ENCODE data around the gene FCAR.
"Not testable (repeated sequence)": the region's sequence is repeated elsewhere in the genome, so short reads cannot be mapped to it uniquely, and the experiment has no call there.

The FCAR gene

GRCh38 chr19:54894106-54894505 is 20.1 kb downstream of the FCAR start:
- not testable (repeated sequence) for DNase-seq (ENCODE audit: low read depth)

GRCh38 chr19:54896036-54896435 is 22.0 kb downstream of the FCAR start:
- no peak for DNase-seq (ENCODE audit: low read depth)

- not testable (repeated sequence) for DNase-seq (ENCODE audit: low read depth)
These were observed 24.6 kb downstream of the FCAR start for GRCh38 chr19:54898685-54899084.

- DNase-seq (ENCODE audit: low read depth), result not testable (repeated sequence)
These were observed 25.6 kb downstream of the FCAR start for GRCh38 chr19:54899646-54900045.

- DNase-seq (ENCODE audit: low read depth), result not testable (repeated sequence)
These were observed 27.1 kb downstream of the FCAR start for GRCh38 chr19:54901153-54901552.

GRCh38 chr19:54902061-54902460 is 28.0 kb downstream of the FCAR start:
- DNase-seq (ENCODE audit: low read depth), result no peak

- no peak for DNase-seq (ENCODE audit: low read depth)
These were observed 29.3 kb downstream of the FCAR start for GRCh38 chr19:54903303-54903702.

- DNase-seq (ENCODE audit: low read depth), result not testable (repeated sequence)
These were observed 30.2 kb downstream of the FCAR start for GRCh38 chr19:54904261-54904660.

GRCh38 chr19:54905421-54905802 is 31.4 kb downstream of the FCAR start:
- no peak for DNase-seq (ENCODE audit: low read depth)

GRCh38 chr19:54905803-54906511 is 31.9 kb downstream of the FCAR start, which contains the start of gene NCR1:
Gene NCR1, plus strand, starts transcription at chr19:54906148. Its CDS starts 40 bp downstream, at chr19:54906188.
- DNase-seq (ENCODE audit: low read depth), result no peak

GRCh38 chr19:54906819-54907218 is 32.8 kb downstream of the FCAR start:
- no peak for DNase-seq (ENCODE audit: low read depth)

GRCh38 chr19:54907899-54908298 is 33.9 kb downstream of the FCAR start:
- not testable (repeated sequence) for DNase-seq (ENCODE audit: low read depth)

GRCh38 chr19:54916822-54917221 is 42.8 kb downstream of the FCAR start:
- DNase-seq (ENCODE audit: low read depth), result no peak

GRCh38 chr19:54918499-54918898 is 44.5 kb downstream of the FCAR start:
- DNase-seq (ENCODE audit: low read depth), result no peak

GRCh38 chr19:54919646-54920563 is 45.9 kb downstream of the FCAR start:
- not testable (repeated sequence) for DNase-seq (ENCODE audit: low read depth)

GRCh38 chr19:54921082-54921481 is 47.0 kb downstream of the FCAR start:
- no peak for DNase-seq (ENCODE audit: low read depth)

GRCh38 chr19:54923276-54923675 is 49.2 kb downstream of the FCAR start:
- DNase-seq (ENCODE audit: low read depth), result no peak

- DNase-seq (ENCODE audit: low read depth), result no peak
These were observed 54.3 kb downstream of the FCAR start for GRCh38 chr19:54928299-54928698.

- no peak for DNase-seq (ENCODE audit: low read depth)
These were observed 63.9 kb downstream of the FCAR start for GRCh38 chr19:54937926-54938325.

- no peak for DNase-seq (ENCODE audit: low read depth)
These were observed 64.9 kb downstream of the FCAR start for GRCh38 chr19:54938906-54939305.

GRCh38 chr19:54939538-54939937 is 65.5 kb downstream of the FCAR start:
- DNase-seq (ENCODE audit: low read depth), result not testable (repeated sequence)
